Transverse colon (tissue), 4 donors: ENCODE measurements around the gene PES1. TPM values are rescaled to one million over a fixed set of nuclear protein-coding genes. Genes with fewer than 3 reads are reported as not detected.

ENCODE experiments used
- DNase-seq: peaks from one replicate; pipeline ENCODE4 v3.0.0-alpha.2; 2019
- H3K27ac ChIP-seq, 4 donors: fragments of 200-600 bp; sonication (generic); 2 replicates each; pipeline ENCODE4 v1.5.1; 2016 to 2018; ENCODE audit warnings: inconsistent platforms in 4 of 4
- H3K27me3 ChIP-seq: fragments of 200-600 bp; sonication (generic); 2 replicates; pipeline ENCODE4 v1.5.1; 2017; ENCODE audit warnings: inconsistent platforms
- H3K36me3 ChIP-seq, 4 donors: fragments of 200-600 bp; sonication (generic); 2 replicates each; pipeline ENCODE4 v1.5.1; 2017 to 2019; ENCODE audit warnings: inconsistent platforms in 4 of 4
- H3K4me1 ChIP-seq, 4 donors: fragments of 200-600 bp; sonication (generic); 2 replicates each; pipeline ENCODE4 v1.5.1; 2017 to 2020; ENCODE audit warnings: inconsistent platforms in 4 of 4
- H3K4me3 ChIP-seq, 4 donors: fragments of 200-600 bp; sonication (generic); 1 replicate in 1 of 4; 2 replicates in 3 of 4; pipeline versions ENCODE4 v1.5.1 to v1.6.1; 2017 to 2019; ENCODE audit warnings: inconsistent platforms in 4 of 4
- H3K9me3 ChIP-seq, 2 donors: fragments of 200-600 bp; sonication (generic); 2 replicates each; pipeline ENCODE4 v1.5.1; 2017 to 2019; ENCODE audit warnings: inconsistent platforms in 2 of 2
- CTCF ChIP-seq, 5 experiments: fragments of 200-600 bp in 3 of 5; fragments of 450-650 bp in 2 of 5; sonication (generic) in 3 of 5; IDR thresholded peaks; 1 replicate in 2 of 5; 2 replicates in 3 of 5; pipeline ENCODE4 v1.5.1; 2016 to 2017; ENCODE audit warnings: antibody characterized with exemption in 5 of 5, inconsistent platforms in 3 of 5, mild to moderate bottlenecking in 2 of 5, moderate library complexity in 1 of 5
- EP300 ChIP-seq: sonication (generic); formaldehyde crosslinking; IDR thresholded peaks from one replicate; pipeline ENCODE4 v1.6.1; 2017; ENCODE audit warnings: antibody characterized with exemption, low read depth
- POLR2A ChIP-seq: fragments of 450-650 bp; IDR thresholded peaks from one replicate; pipeline ENCODE4 v1.6.1; 2016; ENCODE audit warnings: antibody characterized with exemption, mild to moderate bottlenecking, moderate library complexity
- POLR2AphosphoS5 ChIP-seq, 3 donors: sonication (generic); formaldehyde crosslinking; IDR thresholded peaks; one replicate each; pipeline ENCODE4 v1.6.1; 2016; ENCODE audit warnings: antibody characterized with exemption in 3 of 3
- WGBS, 2 donors: methylation state at CpG; one replicate each; pipeline ENCODE4 v1.1.5; 2018; ENCODE audit warnings: low coverage in 1 of 2; 5-methylcytosine and 5-hydroxymethylcytosine counted together
- in situ Hi-C, 4 donors: fragments of 200-750 bp; cut with MboI; loops; one replicate each; pipeline versions ENCODE4 v1.15.0 to v1.15.1; 2017; ENCODE audit warnings: low sequenced_read_pairs in 3 of 4, low pct_ligation_motif_present in 1 of 4, low pct_unique_long_range_greater_than_20kb in 1 of 4
- intact Hi-C: fragments of 100-400 bp; cut with DNase I; formaldehyde crosslinking; loops from one replicate; pipeline ENCODE4 v1.15.1; 2023; ENCODE audit warnings: low total_unique reads
- total RNA-seq, 4 donors: library from RNA; depleted of rRNA; stranded (reverse); fragments of >200 nt; gene quantifications; one replicate each; pipeline ENCODE4 v1.1.0, GENCODE V29; 2016

PES1 gene
- total RNA-seq = 10 to 100 TPM; 13.5 to 39.5 (median 30.6) TPM

GRCh38 chr22:30591588-30592359 is at the start of gene PES1:
PES1 (minus strand) TSS chr22:30591910; CDS start chr22:30591833, 77 bp downstream.
- peaks cover 0 to 22% (median 11%) of the 10 kb centered on the region in 4 donors for H3K36me3 ChIP-seq
- H3K27me3 ChIP-seq = no peaks in the 10 kb centered on the region
- 0 to 1% methylated on average over 3 to 49 of the region's 49 CpGs for WGBS, 2 donors
- no peaks in the 10 kb centered on the region for H3K9me3 ChIP-seq
- peak within 1 kb of the TSS; percentile 61 to 95 (median 81) for H3K4me3 ChIP-seq
- intact Hi-C loops = no loop called here
- H3K4me1 ChIP-seq = peaks cover 0 to 13% (median 10%) of the 10 kb centered on the region in 4 donors
- H3K27ac ChIP-seq = peak within 1 kb of the TSS; percentile 70 to 82 (median 78)
- DNase-seq = peak; percentile 96
- TF ChIP-seq POLR2A = peak; percentile 34
- peak; percentile 32 to 67 (median 35) for TF ChIP-seq POLR2AphosphoS5 (IDR thresholded peaks at IDR 0.05)
- TF ChIP-seq CTCF (IDR thresholded peaks at IDR 0.05) = no peak
- in situ Hi-C loops = no loop called here

- in situ Hi-C loops (loop anchor here in 1 of 4 donors (25.0 kb wide), 1 partner anchor 271 kb away; no protein-coding TSS in a partner anchor), intact Hi-C loops (no loop called here)
- no peak for DNase-seq
Measured at GRCh38 chr22:30640839-30641430, 49.2 kb upstream of the PES1 start.

GRCh38 chr22:30640361-30640760 is 48.7 kb upstream of the PES1 start:
- Histone ChIP-seq H3K36me3 (no peaks in the 10 kb centered on the region), H3K4me3 (no peak overlapping the region), H3K27me3 (no peaks in the 10 kb centered on the region), H3K27ac (no peak overlapping the region), H3K4me1 (peaks cover 13 to 27% (median 22%) of the 10 kb centered on the region in 4 donors), H3K9me3 (no peaks in the 10 kb centered on the region)
- intact Hi-C loops = no loop called here
- no peak for DNase-seq
- TF ChIP-seq CTCF (IDR thresholded peaks at IDR 0.05) (no peak), POLR2AphosphoS5 (IDR thresholded peaks at IDR 0.05) (no peak), EP300 (no peak), POLR2A (no peak)
- WGBS, 2 donors = 92% methylated on average over 4 of the region's 4 CpGs; no CpG with 5 or more reads in 1 of the 2 donors
- in situ Hi-C loops = loop anchor here in 1 of 4 donors (25.0 kb wide), 1 partner anchor 272 kb away; no protein-coding TSS in a partner anchor

More at GRCh38 chr22:30640839-30641430, 49.2 kb upstream of the PES1 start:
- Histone ChIP-seq H3K4me1 (peaks cover 13 to 24% (median 20%) of the 10 kb centered on the region in 4 donors), H3K27me3 (no peaks in the 10 kb centered on the region), H3K36me3 (no peaks in the 10 kb centered on the region), H3K9me3 (no peaks in the 10 kb centered on the region), H3K4me3 (no peak overlapping the region), H3K27ac (no peak overlapping the region)
- TF ChIP-seq CTCF (IDR thresholded peaks at IDR 0.05) (no peak), EP300 (no peak), POLR2A (no peak), POLR2AphosphoS5 (IDR thresholded peaks at IDR 0.05) (no peak)
- 66% methylated on average over 3 of the region's 4 CpGs; no CpG with 5 or more reads in 1 of the 2 donors for WGBS, 2 donors

- H3K4me3 ChIP-seq = peak overlapping the region in 1 of 4 donors; percentile 75
- H3K27ac ChIP-seq = no peak overlapping the region
- H3K4me1 ChIP-seq = peaks cover 20 to 36% (median 32%) of the 10 kb centered on the region in 4 donors
- H3K27me3 ChIP-seq = no peaks in the 10 kb centered on the region
- intact Hi-C loops (no loop called here), in situ Hi-C loops (loop anchor here in 3 of 4 donors (5.0 to 25.0 kb wide), 3 partner anchors 115 to 277 kb away; no protein-coding TSS in a partner anchor)
- no peaks in the 10 kb centered on the region for H3K36me3 ChIP-seq
- no peak for DNase-seq
- H3K9me3 ChIP-seq = no peaks in the 10 kb centered on the region
- TF ChIP-seq CTCF (IDR thresholded peaks at IDR 0.05) = no peak
- TF ChIP-seq EP300 = no peak
- no peak for TF ChIP-seq POLR2A
- TF ChIP-seq POLR2AphosphoS5 (IDR thresholded peaks at IDR 0.05) = no peak
- WGBS, 2 donors = 63 to 100% methylated on average over 1 of the region's 1 CpG
Measured at GRCh38 chr22:30637701-30638114, 46.0 kb upstream of the PES1 start.
